Stimulated activated CD8-positive, alpha-beta memory T cell treated with anti-CD3 and anti-CD28 coated beads, Interleukin-12 subunit alpha, Interleukin-12 subunit beta, amount 100 ng/mL, for 24 hours (primary cell): ENCODE results near the gene OLFML2A.
A peak's percentile ranks its signal among the peaks of the same experiment; 100 is the strongest.
"Not testable (repeated sequence)": the region's sequence is repeated elsewhere in the genome, so short reads cannot be mapped to it uniquely, and the experiment has no call there.

ENCODE experiments used
- DNase-seq: peaks from one replicate; pipeline ENCODE4 v3.0.0-alpha.2; 2020; ENCODE audit errors: extremely low read depth

The OLFML2A gene

GRCh38 chr9:124761196-124761595 lies 15.7 kb upstream of the OLFML2A start:
- no peak for DNase-seq

- DNase-seq = no peak
Observed at GRCh38 chr9:124761710-124762109, 15.2 kb upstream of the OLFML2A start.

GRCh38 chr9:124762633-124763032 lies 14.3 kb upstream of the OLFML2A start:
- no peak for DNase-seq

- DNase-seq = no peak
Observed at GRCh38 chr9:124764774-124765438, 12.0 kb upstream of the OLFML2A start.

- no peak for DNase-seq
Observed at GRCh38 chr9:124765439-124765835, 11.5 kb upstream of the OLFML2A start.

- no peak for DNase-seq
Observed at GRCh38 chr9:124766326-124766725, 10.6 kb upstream of the OLFML2A start.

- no peak for DNase-seq
Observed at GRCh38 chr9:124766815-124767554, 9.9 kb upstream of the OLFML2A start.

GRCh38 chr9:124767821-124768220 lies 9.1 kb upstream of the OLFML2A start:
- DNase-seq = no peak

GRCh38 chr9:124768334-124768733 lies 8.6 kb upstream of the OLFML2A start:
- no peak for DNase-seq

GRCh38 chr9:124768750-124769548 lies 8.0 kb upstream of the OLFML2A start:
- DNase-seq = no peak

GRCh38 chr9:124769549-124770358 lies 7.2 kb upstream of the OLFML2A start:
- DNase-seq = no peak

- no peak for DNase-seq
Observed at GRCh38 chr9:124770359-124771020, 6.4 kb upstream of the OLFML2A start.

- DNase-seq = peak; percentile 93
Observed at GRCh38 chr9:124771021-124771866, 5.7 kb upstream of the OLFML2A start, which contains the start of gene NR6A1. Gene NR6A1, minus strand, starts transcription at chr9:124771311.

GRCh38 chr9:124771867-124772679 lies 4.9 kb upstream of the OLFML2A start:
- no peak for DNase-seq

GRCh38 chr9:124772877-124773276 lies 4.1 kb upstream of the OLFML2A start:
- DNase-seq = not testable (repeated sequence)

GRCh38 chr9:124773473-124774128 lies 3.3 kb upstream of the OLFML2A start:
- DNase-seq = no peak

GRCh38 chr9:124774129-124774978 lies 2.6 kb upstream of the OLFML2A start:
- peak; percentile 54 for DNase-seq

- no peak for DNase-seq
Observed at GRCh38 chr9:124776618-124776953, 347 bp upstream of the OLFML2A start.
